Kidney (tissue), 14 donors: Measurements from ENCODE around the gene IKZF1. TPM values are rescaled to one million over a fixed set of nuclear protein-coding genes. Genes with fewer than 3 reads are reported as not detected.
"Not testable (repeated sequence)": the region's sequence is repeated elsewhere in the genome, so short reads cannot be mapped to it uniquely, and the experiment has no call there.

Experiments used
- DNase-seq, 5 donors: peaks; one replicate each; pipeline ENCODE4 v3.0.0-alpha.2; 2013 to 2020
- FAIRE-seq: peaks from 2 replicates; lab custom pipeline; 2012; peaks lifted over from hg19 to GRCh38; lab: Jason Lieb, UNC
- H3K27ac ChIP-seq, 2 donors: one replicate each; pipeline ENCODE4 v1.7.0; 2013; ENCODE audit warnings: low read depth in 2 of 2, low read length in 2 of 2, inconsistent platforms in 1 of 2
- H3K27me3 ChIP-seq: one replicate; pipeline ENCODE4 v1.7.1; 2013; ENCODE audit warnings: low read length, inconsistent platforms; ENCODE audit not compliant: control insufficient read depth, insufficient read depth
- H3K36me3 ChIP-seq, 3 donors: one replicate each; pipeline versions ENCODE4 v1.7.0 to v1.7.1; 2013; ENCODE audit warnings: low read length in 3 of 3, control low read depth in 1 of 3, inconsistent platforms in 1 of 3; ENCODE audit not compliant: insufficient read depth in 3 of 3, control insufficient read depth in 2 of 3
- H3K4me1 ChIP-seq, 3 donors: one replicate each; pipeline versions ENCODE4 v1.7.0 to v1.7.1; 2013; ENCODE audit warnings: low read length in 3 of 3, inconsistent platforms in 1 of 3, low read depth in 1 of 3; ENCODE audit not compliant: control insufficient read depth in 2 of 3, insufficient read depth in 2 of 3
- H3K4me3 ChIP-seq, 3 donors: one replicate each; pipeline versions ENCODE4 v1.7.0 to v1.8.1; 2013; ENCODE audit warnings: low read length in 3 of 3, control low read depth in 1 of 3, inconsistent platforms in 1 of 3
- H3K9ac ChIP-seq, 3 donors: one replicate each; pipeline versions ENCODE4 v1.7.0 to v1.7.1; 2013; ENCODE audit warnings: low read length in 3 of 3, control low read depth in 1 of 3, inconsistent platforms in 1 of 3
- H3K9me3 ChIP-seq, 3 donors: one replicate each; pipeline versions ENCODE4 v1.7.0 to v1.7.1; 2013; ENCODE audit warnings: low read length in 3 of 3, control low read depth in 1 of 3, inconsistent platforms in 1 of 3; ENCODE audit not compliant: control insufficient read depth in 2 of 3, insufficient read depth in 1 of 3
- intact Hi-C: fragments of 100-400 bp; cut with DNase I; formaldehyde crosslinking; loops from one replicate; pipeline ENCODE4 v1.11.1; 2022
- polyA plus RNA-seq: library from polyadenylated mRNA; stranded (reverse); fragments of 350-450 nt; fragmentation: Illumina TruSeq; extraction: RNeasy Lipid Tissue Mini Kit (QIAGEN cat#74804); gene quantifications from one replicate; pipeline ENCODE4 v1.2.3, GENCODE V29; 2014; ENCODE audit warnings: low read depth, low replicate concordance; ENCODE audit not compliant: insufficient read depth
- total RNA-seq: library from RNA; stranded (reverse); fragmentation: NEBNext Ultra II Directional; extraction: Animal tissue kit (Norgen Biotek cat#: 25700); gene quantifications from one replicate; pipeline ENCODE4 v1.2.1, GENCODE V29; 2021
- TF ChIP-seq, protein P1 (sequence below): IDR thresholded peaks from 3 replicates; pipeline ENCODE4 v1.5.1; 2012; ENCODE audit warnings: mild to moderate bottlenecking, moderate library complexity, borderline replicate concordance; ENCODE audit not compliant: insufficient read depth; ENCODE audit errors: extremely low read depth
- donor health status: control.
- donor health status: control.
- donor health status: control.
- donor health status: control.
- donor health status: control.
- donor health status: DM: yes; HTN: yes; CAD: no.
- donor health status: Normal renal cell carcinoma (clear cell type).

Gene IKZF1
- total and polyA plus RNA-seq, 2 donors from 2014 or later: 0.52 to 36.8 TPM

GRCh38 chr7:50336894-50337703, 32.6 kb downstream of the IKZF1 start:
- Histone ChIP-seq H3K4me1 (peaks cover 0 to 6% (median 0%) of the 10 kb centered on the region in 3 donors), H3K9me3 (no peaks in the 10 kb centered on the region), H3K9ac (no peak overlapping the region), H3K36me3 (no peaks in the 10 kb centered on the region), H3K27ac (no peak overlapping the region), H3K27me3 (no peaks in the 10 kb centered on the region), H3K4me3 (no peak overlapping the region)
- intact Hi-C loops: no loop called here
- no peak for FAIRE-seq
- TF ChIP-seq, protein P1, sequence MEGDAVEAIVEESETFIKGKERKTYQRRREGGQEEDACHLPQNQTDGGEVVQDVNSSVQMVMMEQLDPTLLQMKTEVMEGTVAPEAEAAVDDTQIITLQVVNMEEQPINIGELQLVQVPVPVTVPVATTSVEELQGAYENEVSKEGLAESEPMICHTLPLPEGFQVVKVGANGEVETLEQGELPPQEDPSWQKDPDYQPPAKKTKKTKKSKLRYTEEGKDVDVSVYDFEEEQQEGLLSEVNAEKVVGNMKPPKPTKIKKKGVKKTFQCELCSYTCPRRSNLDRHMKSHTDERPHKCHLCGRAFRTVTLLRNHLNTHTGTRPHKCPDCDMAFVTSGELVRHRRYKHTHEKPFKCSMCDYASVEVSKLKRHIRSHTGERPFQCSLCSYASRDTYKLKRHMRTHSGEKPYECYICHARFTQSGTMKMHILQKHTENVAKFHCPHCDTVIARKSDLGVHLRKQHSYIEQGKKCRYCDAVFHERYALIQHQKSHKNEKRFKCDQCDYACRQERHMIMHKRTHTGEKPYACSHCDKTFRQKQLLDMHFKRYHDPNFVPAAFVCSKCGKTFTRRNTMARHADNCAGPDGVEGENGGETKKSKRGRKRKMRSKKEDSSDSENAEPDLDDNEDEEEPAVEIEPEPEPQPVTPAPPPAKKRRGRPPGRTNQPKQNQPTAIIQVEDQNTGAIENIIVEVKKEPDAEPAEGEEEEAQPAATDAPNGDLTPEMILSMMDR: no peak
- no peak for DNase-seq

DNA sequence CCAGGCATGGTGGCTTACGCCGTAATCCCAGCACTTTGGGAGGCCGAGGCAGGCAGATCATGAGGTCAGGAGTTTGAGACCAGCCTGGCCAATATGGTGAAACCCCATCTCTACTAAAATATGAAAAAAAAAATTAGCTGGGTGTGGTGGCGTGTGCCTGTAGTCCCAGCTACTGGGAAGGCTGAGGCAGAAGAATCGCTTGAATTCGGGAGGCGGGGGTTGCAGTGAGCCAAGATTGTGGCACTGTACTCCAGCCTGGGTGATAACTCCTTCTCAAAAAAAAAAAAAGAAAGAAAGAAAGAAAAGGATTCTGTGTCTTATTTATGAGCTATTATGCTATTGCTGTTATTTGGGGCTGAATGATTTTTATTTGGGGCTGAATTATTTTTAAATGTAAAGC, 35.0 kb downstream of the IKZF1 start:
- DNase-seq, H3K4me3 ChIP-seq, H3K27ac ChIP-seq, H3K4me1 ChIP-seq, H3K9ac ChIP-seq, H3K27me3 ChIP-seq, H3K36me3 ChIP-seq, H3K9me3 ChIP-seq, FAIRE-seq, intact Hi-C loops: not testable (repeated sequence)

DNA sequence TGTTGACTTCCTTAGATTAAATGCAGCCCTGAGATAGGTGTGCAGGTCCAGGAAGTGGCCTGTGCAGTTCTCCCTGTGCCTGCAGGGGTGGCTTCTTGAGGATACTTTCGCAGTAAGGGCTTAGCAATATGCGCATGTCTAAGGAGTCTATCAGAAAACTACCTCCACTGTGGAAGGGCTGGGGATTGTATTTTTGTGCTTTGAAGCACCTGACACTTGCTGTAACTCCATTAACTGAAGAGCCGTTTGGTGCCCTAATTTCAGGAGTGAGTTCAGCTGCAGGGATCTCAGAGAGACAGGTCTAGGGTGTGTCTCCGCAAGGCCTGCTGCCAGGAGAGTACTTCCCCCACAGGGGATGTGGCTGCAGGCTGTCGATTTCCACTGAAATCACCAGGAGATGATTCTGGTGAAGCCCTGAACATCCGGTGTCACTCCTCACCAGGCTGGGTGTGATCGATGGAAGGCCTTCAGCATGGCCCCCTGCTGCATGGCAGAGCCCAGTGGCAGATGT, 35.5 kb downstream of the IKZF1 start:
- H3K4me1 ChIP-seq: no peaks in the 10 kb centered on the region
- H3K4me3 ChIP-seq: no peak overlapping the region
- no peaks in the 10 kb centered on the region for H3K36me3 ChIP-seq
- H3K27ac ChIP-seq: no peak overlapping the region
- intact Hi-C loops: no loop called here
- DNase-seq (no peak), FAIRE-seq (no peak)
- H3K27me3 ChIP-seq: no peaks in the 10 kb centered on the region
- no peak overlapping the region for H3K9ac ChIP-seq
- TF ChIP-seq, protein P1: no peak
- H3K9me3 ChIP-seq: no peaks in the 10 kb centered on the region

DNA sequence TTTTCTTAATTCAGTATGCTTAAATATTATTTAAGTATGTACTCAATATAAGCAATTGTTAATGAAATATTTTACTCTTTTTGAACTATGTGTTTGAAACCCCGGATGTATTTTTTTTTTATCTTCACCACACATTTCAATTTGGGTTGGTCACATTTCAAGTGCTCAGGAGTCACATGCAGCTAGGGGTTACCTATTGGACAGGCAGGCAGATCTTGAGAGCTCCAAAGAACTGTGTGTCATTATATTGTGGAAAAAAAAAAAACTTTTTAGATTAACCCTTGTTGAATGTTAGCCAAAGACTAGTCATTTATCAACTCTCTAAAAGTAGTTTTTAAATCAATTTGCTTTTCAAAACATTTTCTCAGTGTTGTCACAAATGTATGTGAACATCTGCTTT, 37.2 kb downstream of the IKZF1 start:
- FAIRE-seq (no peak), DNase-seq (no peak)
- Histone ChIP-seq H3K4me1 (no peaks in the 10 kb centered on the region), H3K4me3 (no peak overlapping the region), H3K9ac (no peak overlapping the region), H3K9me3 (no peaks in the 10 kb centered on the region), H3K36me3 (no peaks in the 10 kb centered on the region), H3K27ac (no peak overlapping the region), H3K27me3 (no peaks in the 10 kb centered on the region)
- TF ChIP-seq, protein P1: no peak
- intact Hi-C loops: no loop called here
